H9 (cell line): ENCODE measurements around the gene FTO. TPM values are rescaled to one million over a fixed set of nuclear protein-coding genes. Genes with fewer than 3 reads are reported as not detected.

Experiments used
- DNase-seq: peaks from one replicate; pipeline ENCODE4 v3.0.0-alpha.2; 2017
- H2AFZ ChIP-seq: one replicate; pipeline ENCODE4 v1.6.1; 2013; ENCODE audit warnings: mild to moderate bottlenecking, low read length, control low read depth, moderate library complexity
- H2AK5ac ChIP-seq: 2 replicates; pipeline ENCODE4 v1.6.1; 2013; ENCODE audit warnings: low read length, control low read depth, mixed read lengths; ENCODE audit not compliant: insufficient read length
- H2BK120ac ChIP-seq: one replicate; pipeline ENCODE4 v1.6.1; 2013; ENCODE audit warnings: low read depth, mild to moderate bottlenecking, low read length, control low read depth, inconsistent platforms; ENCODE audit not compliant: poor library complexity, severe bottlenecking
- H2BK12ac ChIP-seq: 2 replicates; pipeline ENCODE4 v1.6.1; 2013; ENCODE audit warnings: low read length, control low read depth, mixed read lengths, low read depth; ENCODE audit not compliant: insufficient read length
- H2BK15ac ChIP-seq: 2 replicates; pipeline ENCODE4 v1.6.1; 2013; ENCODE audit warnings: low read depth, low read length, control low read depth
- H2BK20ac ChIP-seq: one replicate; pipeline ENCODE4 v1.6.1; 2013; ENCODE audit warnings: low read depth, mild to moderate bottlenecking, low read length, control low read depth, inconsistent platforms; ENCODE audit not compliant: poor library complexity, severe bottlenecking
- H2BK5ac ChIP-seq: 2 replicates; pipeline ENCODE4 v1.6.1; 2013; ENCODE audit warnings: low read length, control low read depth, mixed read lengths; ENCODE audit not compliant: insufficient read length
- H3K14ac ChIP-seq: 2 replicates; pipeline ENCODE4 v1.6.1; 2013; ENCODE audit warnings: low read length, control low read depth; ENCODE audit not compliant: insufficient read depth
- H3K18ac ChIP-seq: 2 replicates; pipeline ENCODE4 v1.6.1; 2013; ENCODE audit warnings: low read depth, mild to moderate bottlenecking, mixed read lengths, low read length, control low read depth; ENCODE audit not compliant: insufficient read length
- H3K23ac ChIP-seq: 2 replicates; pipeline ENCODE4 v1.6.1; 2013; ENCODE audit warnings: low read length, control low read depth, mixed read lengths, low read depth; ENCODE audit not compliant: insufficient read length
- H3K23me2 ChIP-seq: 2 replicates; pipeline ENCODE4 v1.6.1; 2013; ENCODE audit warnings: low read depth, mild to moderate bottlenecking, mixed read lengths, low read length, control low read depth; ENCODE audit not compliant: insufficient read length, poor library complexity, severe bottlenecking
- H3K27ac ChIP-seq: 2 replicates; pipeline ENCODE4 v1.5.1; 2013; ENCODE audit warnings: low read length, control low read depth, mixed read lengths, low read depth; ENCODE audit not compliant: insufficient read length
- H3K27me3 ChIP-seq: 2 replicates; pipeline ENCODE4 v1.6.1; 2013; ENCODE audit warnings: low read length, control low read depth, inconsistent platforms; ENCODE audit not compliant: insufficient read depth
- H3K4ac ChIP-seq: 2 replicates; pipeline ENCODE4 v1.6.1; 2013; ENCODE audit warnings: low read depth, mild to moderate bottlenecking, control low read depth, inconsistent platforms, low read length, moderate library complexity
- H3K4me1 ChIP-seq: 2 replicates; pipeline ENCODE4 v1.6.1; 2013; ENCODE audit warnings: low read length, control low read depth, inconsistent platforms; ENCODE audit not compliant: insufficient read depth
- H3K4me2 ChIP-seq: 2 replicates; pipeline ENCODE4 v1.6.1; 2013; ENCODE audit warnings: low read length, control low read depth, mixed read lengths; ENCODE audit not compliant: insufficient read length, insufficient read depth
- H3K56ac ChIP-seq: 2 replicates; pipeline ENCODE4 v1.6.1; 2013; ENCODE audit warnings: low read depth, mild to moderate bottlenecking, mixed read lengths, low read length, control low read depth; ENCODE audit not compliant: insufficient read length
- H3K79me1 ChIP-seq: 2 replicates; pipeline ENCODE4 v1.6.1; 2013; ENCODE audit warnings: low read depth, mild to moderate bottlenecking, moderate library complexity, low read length, control low read depth, inconsistent platforms; ENCODE audit not compliant: insufficient read depth, poor library complexity, severe bottlenecking
- H3K79me2 ChIP-seq: 2 replicates; pipeline ENCODE4 v1.6.1; 2013; ENCODE audit warnings: low read length, control low read depth, inconsistent platforms; ENCODE audit not compliant: insufficient read depth
- H3K9ac ChIP-seq: 2 replicates; pipeline ENCODE4 v1.6.1; 2013; ENCODE audit warnings: low read length, control low read depth, mixed read lengths; ENCODE audit not compliant: insufficient read length; ENCODE audit errors: extremely low read depth
- H3K9me3 ChIP-seq: one replicate; pipeline ENCODE4 v1.6.1; 2013; ENCODE audit warnings: low read depth, low read length, inconsistent platforms; ENCODE audit not compliant: control insufficient read depth
- H3T11ph ChIP-seq: one replicate; pipeline ENCODE4 v1.6.1; 2013; ENCODE audit warnings: mild to moderate bottlenecking, low read length, control low read depth, inconsistent platforms
- H4K20me1 ChIP-seq: one replicate; pipeline ENCODE4 v1.6.1; 2013; ENCODE audit not compliant: control insufficient read depth, insufficient read length, insufficient read depth
- H4K5ac ChIP-seq: 2 replicates; pipeline ENCODE4 v1.6.1; 2013; ENCODE audit warnings: low read depth, mild to moderate bottlenecking, mixed read lengths, low read length, control low read depth; ENCODE audit not compliant: insufficient read length
- H4K8ac ChIP-seq: replicated peaks from 2 replicates; pipeline ENCODE4 v1.6.1; 2013; ENCODE audit warnings: low read length, control low read depth, mixed read lengths, low read depth; ENCODE audit not compliant: insufficient read length
- H4K91ac ChIP-seq: 2 replicates; pipeline ENCODE4 v1.6.1; 2013; ENCODE audit warnings: low read depth, mild to moderate bottlenecking, moderate library complexity, mixed read lengths, low read length, control low read depth; ENCODE audit not compliant: insufficient read length
- H3K27ac Mint-ChIP-seq, 3 experiments: 2 replicates in 2 of 3; 3 replicates in 1 of 3; pipeline ENCODE4 v1.8.0; 2020 to 2021; ENCODE audit warnings: mixed read lengths in 3 of 3, mild to moderate bottlenecking in 1 of 3, moderate library complexity in 1 of 3
- H3K27me3 Mint-ChIP-seq: 2 replicates; pipeline ENCODE4 v1.8.0; 2021; ENCODE audit warnings: low read depth, mild to moderate bottlenecking, moderate library complexity, mixed read lengths
- H3K36me3 Mint-ChIP-seq, 3 experiments: 2 replicates in 2 of 3; 3 replicates in 1 of 3; pipeline ENCODE4 v1.8.0; 2020 to 2021; ENCODE audit warnings: low read depth in 3 of 3, mixed read lengths in 3 of 3; ENCODE audit not compliant: insufficient read depth in 1 of 3
- H3K4me1 Mint-ChIP-seq, 2 experiments: 2 replicates each; pipeline ENCODE4 v1.8.0; 2020; ENCODE audit warnings: mixed read lengths in 2 of 2
- H3K4me3 Mint-ChIP-seq, 2 experiments: 2 replicates in 1 of 2; 3 replicates in 1 of 2; pipeline ENCODE4 v1.8.0; 2020 to 2021; ENCODE audit warnings: mild to moderate bottlenecking in 2 of 2, mixed read lengths in 2 of 2, moderate library complexity in 1 of 2
- H3K9me3 Mint-ChIP-seq, 2 experiments: 2 replicates in 1 of 2; 3 replicates in 1 of 2; pipeline ENCODE4 v1.8.0; 2020; ENCODE audit warnings: mild to moderate bottlenecking in 2 of 2, mixed read lengths in 2 of 2, moderate library complexity in 1 of 2
- CTCF ChIP-seq: fragments of 200-600 bp; sonication (generic); conservative IDR thresholded peaks from 3 replicates; pipeline ENCODE4 v1.8.0; 2021; ENCODE audit warnings: antibody characterized with exemption, mild to moderate bottlenecking
- WGBS: extraction: QIAGEN DNeasy Blood & Tissue Kit; methylation state at CpG from one replicate; pipeline ENCODE4 v1.1.7; 2013; ENCODE audit warnings: missing lambda C conversion rate, low lambda C conversion rate, mixed read lengths; ENCODE audit not compliant: insufficient read length; ENCODE audit errors: extremely low coverage; 5-methylcytosine and 5-hydroxymethylcytosine counted together
- total RNA-seq: library from RNA; stranded (reverse); gene quantifications from 2 replicates; pipeline ENCODE4 v1.2.1, GENCODE V29; 2021

The FTO gene
- total RNA-seq, 1 experiment from 2014 or later, result 67.9 TPM

- Mint-ChIP-seq H3K4me1 (0 out of 4 replicates have a peak, but pooled peaks cover 0 to 3% of the 10 kb centered on the region in 2 experiments), H3K4me3 (no peak overlapping the region), H3K36me3 (no peaks in the 10 kb centered on the region), H3K27ac (no peak overlapping the region), H3K9me3 (no peaks in the 10 kb centered on the region), H3K27me3 (no peaks in the 10 kb centered on the region)
- no peak overlapping the region for H2BK12ac ChIP-seq
- DNase-seq, result no peak
- H4K8ac ChIP-seq, result no peak overlapping the region
- no peaks in the 10 kb centered on the region for H3K23me2 ChIP-seq
- no peaks in the 10 kb centered on the region for H3K79me1 ChIP-seq
- no peak overlapping the region for H4K5ac ChIP-seq
- H3K4ac ChIP-seq, result no peak overlapping the region
- no peak overlapping the region for H3K56ac ChIP-seq
- no peak overlapping the region for H2AK5ac ChIP-seq
- TF ChIP-seq CTCF, result peak; percentile 95
- no peak overlapping the region for H3K4me2 ChIP-seq
- H2BK15ac ChIP-seq, result no peak overlapping the region
- no peak overlapping the region for H3T11ph ChIP-seq
- H2BK20ac ChIP-seq, result no peak overlapping the region
- H3K14ac ChIP-seq, result no peak overlapping the region
- no peak overlapping the region for H3K27ac ChIP-seq
- H2BK5ac ChIP-seq, result no peak overlapping the region
- no peaks in the 10 kb centered on the region for H3K9me3 ChIP-seq
- no peaks in the 10 kb centered on the region for H3K27me3 ChIP-seq
- no peak overlapping the region for H4K91ac ChIP-seq
- no peak overlapping the region for H2BK120ac ChIP-seq
- H3K4me1 ChIP-seq, result no peaks in the 10 kb centered on the region
- no peaks in the 10 kb centered on the region for H4K20me1 ChIP-seq
- no CpG with 5 or more reads among the region's 2 CpGs for WGBS
- no peaks in the 10 kb centered on the region; the same call in 1 of the 2 replicates for H3K79me2 ChIP-seq
- no peak overlapping the region for H2AFZ ChIP-seq
- H3K18ac ChIP-seq, result no peak overlapping the region
- no peak overlapping the region for H3K23ac ChIP-seq
- no peak overlapping the region for H3K9ac ChIP-seq
Measured at GRCh38 chr16:53945996-53946395, 242.0 kb downstream of the FTO start.
